ENCODE data around the gene NT5M.

The NT5M gene

DNA sequence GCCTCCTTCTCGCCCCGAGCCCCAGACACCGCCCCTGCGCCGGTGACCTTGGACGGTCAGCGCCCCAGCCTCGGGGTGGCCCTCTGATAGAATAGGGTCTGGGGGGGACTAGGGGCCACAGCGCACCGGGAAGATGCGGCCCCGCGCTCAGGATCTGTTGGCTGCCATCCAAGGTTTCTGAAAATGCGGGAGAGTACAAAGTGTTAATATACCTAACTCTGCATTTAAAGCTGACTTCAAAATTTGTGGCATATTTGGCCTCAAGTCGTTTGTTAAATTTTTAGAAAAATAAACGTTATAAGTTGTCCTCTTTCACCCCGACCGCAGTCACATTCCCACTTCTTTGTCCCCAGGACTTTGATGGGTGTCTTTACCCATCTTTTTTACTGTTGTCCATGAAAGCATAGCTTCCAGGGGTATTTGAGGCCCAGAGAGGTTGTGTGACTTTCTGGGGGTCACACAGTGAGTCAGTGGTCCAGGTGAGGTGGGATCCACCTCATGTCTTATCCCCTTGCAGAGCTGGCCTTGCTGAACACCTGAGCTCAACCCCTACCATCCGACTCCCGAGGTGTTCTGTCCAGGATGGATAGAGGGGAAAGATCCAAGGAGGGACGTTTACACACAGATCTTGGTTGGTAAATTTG is 796 bp downstream of the NT5M start:
- no peak for DNase-seq

DNA sequence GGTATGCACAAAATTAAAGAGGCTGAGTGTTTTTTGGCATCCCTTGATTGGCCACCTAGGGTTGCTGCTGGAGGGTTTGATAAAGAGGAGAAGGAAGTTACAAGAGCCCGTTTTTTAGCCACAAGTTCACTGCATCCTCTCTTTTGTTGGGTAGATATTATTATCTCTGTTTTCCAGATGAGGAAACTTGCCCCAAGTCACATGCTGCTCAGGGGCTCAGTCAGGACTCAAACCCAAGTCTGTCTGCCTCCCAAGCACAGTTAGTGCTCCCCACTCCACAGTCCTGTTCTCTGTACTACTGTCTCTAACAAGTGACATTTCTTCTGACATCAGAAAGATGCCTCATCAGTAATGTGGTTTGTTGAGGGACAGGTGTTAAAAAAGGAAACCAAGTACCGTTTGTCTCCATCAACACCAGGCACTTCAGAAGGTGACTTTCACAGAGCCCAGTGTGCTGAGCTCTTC is 1.4 kb downstream of the NT5M start:
- no peak for DNase-seq

DNA sequence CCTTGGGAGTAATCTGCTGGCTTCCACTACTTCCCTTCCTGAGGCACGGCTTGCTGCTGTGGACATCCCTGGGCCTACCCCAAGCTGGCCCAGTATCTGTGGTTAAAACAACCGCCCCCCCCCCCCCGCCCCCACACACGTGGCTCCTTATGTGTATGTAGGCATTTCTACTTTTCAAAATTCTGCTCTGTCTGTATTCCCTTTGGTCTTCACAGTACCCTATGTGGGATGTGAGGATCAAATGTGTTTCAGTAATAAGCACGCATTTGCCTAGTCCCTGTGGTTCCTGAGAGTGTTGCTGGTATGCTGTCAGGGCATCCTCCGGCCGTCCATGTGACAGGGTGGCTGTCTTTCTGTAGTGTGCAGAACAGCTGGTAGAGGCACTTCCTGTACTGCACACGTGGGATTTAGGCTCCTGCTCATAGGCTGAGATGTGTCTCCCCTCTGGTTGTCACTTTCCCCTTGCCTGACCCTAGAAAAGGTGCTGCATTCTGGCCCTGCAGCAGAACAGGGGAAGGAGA is 2.2 kb downstream of the NT5M start:
- no peak for DNase-seq

DNA sequence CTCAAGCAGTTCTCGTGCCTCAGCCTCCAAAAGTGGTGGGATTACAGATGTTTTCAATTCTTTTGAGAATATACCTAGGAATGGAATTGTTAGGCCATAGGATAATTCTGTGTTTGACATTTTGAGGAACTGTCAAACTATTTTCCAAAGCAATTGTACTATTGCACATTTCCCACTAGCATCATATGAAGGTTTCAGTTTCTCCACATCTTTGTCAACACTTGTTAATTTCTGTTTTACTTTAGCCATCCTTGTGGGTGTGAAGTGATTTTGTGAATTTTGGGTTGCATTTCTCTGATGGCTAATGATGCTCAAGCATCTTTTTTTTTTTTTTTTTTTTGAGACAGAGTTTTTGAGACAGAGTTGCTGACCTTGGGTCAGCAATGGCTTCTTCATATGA is 6.2 kb downstream of the NT5M start:
- DNase-seq = no peak

DNA sequence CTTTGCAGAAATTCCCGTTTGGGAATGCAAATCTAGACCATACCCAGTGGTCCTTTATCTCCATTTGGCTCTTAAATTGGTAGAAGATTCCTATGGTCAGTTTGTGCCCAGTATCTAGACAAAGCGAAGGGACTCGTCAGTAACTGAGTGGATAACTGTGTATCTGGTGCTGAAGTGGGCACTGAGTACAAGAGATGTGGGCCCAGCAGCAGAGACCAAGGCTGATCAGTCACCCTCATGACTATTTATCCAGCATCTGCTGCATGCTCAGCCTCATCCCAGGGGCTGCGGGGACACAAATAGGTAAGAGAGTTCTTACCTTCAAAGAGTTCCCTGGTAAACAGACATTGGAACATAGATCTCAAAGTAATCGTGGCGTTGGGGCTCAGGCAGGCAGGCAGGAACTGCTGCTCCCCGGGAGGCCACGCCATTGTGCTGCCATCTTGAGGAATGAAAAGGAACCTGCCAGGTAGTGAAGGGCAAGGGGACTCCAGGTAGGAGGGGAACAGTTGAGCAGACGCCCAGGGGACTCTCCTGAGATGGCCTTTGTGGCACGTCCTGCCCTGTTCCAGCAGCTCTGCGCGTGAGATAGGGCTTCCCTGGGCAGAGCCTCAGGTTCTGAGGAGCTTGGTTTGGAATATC is 10.3 kb downstream of the NT5M start:
- DNase-seq = peak; percentile 50

DNA sequence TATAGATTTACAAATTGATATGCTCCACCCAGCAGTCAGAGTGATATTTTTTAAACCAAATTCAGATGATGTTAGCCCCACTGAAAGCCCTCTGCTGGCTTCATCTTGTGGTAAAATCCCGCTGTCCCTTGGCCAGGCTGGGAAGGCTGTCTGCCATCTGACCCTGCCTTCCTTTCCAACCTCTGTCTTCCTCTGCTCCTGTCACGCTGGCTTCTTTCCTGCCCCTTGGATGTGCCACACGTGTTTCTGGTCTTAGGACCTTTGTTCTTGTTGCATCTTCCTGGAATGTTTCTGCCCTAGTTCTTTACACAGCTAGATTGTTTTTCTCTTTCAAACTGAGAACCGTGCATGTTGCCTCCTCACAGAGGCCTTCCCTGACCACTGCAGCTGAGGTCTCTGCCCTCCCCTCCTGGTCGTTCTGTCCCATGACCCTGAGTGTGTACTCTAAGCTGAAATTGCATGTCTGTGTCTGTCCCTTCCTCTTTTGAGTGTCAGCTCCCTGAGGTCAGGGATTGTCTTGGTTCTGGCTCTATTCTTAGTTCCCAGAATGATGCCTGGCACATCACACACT is 11.4 kb downstream of the NT5M start:
- DNase-seq = no peak

DNA sequence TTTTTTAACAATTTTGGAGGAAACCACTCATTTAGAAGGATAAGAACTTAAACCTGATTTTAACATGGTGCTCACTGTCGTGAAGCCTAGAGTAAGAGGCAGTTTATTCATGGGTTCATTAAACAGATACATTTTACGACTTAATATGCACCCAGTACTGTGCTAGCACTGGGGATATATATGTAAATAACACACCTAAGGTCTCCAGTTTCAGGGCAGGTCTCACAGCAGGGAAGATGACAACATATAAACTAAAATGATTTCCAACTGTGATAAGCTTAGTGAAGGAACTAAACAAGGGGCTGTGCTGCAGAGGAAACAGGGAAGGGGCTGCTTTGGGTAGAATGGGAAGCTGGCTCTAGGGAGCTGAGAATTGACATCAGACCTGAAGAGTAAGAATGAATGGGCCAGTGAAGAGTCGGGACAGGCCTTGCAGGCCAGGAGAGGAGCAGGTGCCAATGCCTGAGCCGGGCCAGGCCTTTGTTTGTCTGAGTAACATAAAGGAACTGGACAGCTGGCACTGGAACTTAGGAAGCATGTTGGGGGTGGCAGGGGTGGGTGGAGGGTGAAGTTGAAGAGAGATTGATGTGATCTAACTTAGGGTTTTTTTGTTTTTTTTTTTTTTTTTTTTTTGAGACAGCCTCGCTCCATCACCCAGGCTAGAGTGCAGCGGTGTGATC is 12.1 kb downstream of the NT5M start:
- peak; percentile 50 for DNase-seq

DNA sequence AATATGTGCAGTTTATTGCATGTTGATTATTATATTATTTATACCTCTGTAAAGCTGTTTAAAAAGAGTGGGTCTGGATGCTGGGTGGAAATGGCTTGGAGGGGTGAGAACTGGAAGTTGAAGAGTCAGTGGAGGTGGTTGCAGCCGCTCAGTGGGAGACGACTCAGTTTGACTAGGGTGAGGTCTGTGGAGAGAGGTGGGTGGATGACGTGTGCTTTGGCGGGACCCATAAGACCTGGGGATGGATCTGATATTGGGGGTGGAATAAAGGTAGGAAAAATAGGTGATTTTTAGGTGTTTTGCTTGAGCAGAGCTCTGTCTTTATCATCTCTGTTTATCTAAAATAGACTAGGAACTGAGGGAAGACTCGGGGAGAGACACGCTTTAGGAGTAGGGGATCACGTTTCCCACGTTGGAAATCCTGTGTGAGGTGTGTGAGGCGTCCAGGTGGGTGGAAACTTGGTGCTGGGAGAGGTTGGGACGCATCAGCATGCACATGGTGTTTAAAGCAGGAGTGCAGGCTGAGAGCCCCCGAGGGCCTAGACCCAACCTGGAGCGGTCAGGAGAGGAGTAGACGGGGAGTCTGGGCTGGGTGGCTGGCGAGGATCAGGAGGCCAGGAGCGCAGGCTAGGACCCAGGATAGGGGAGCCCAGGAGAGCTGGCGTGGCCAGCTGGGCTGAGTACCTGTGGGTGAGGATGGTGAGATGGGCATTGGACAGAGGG is 17.2 kb downstream of the NT5M start:
- no peak for DNase-seq

DNA sequence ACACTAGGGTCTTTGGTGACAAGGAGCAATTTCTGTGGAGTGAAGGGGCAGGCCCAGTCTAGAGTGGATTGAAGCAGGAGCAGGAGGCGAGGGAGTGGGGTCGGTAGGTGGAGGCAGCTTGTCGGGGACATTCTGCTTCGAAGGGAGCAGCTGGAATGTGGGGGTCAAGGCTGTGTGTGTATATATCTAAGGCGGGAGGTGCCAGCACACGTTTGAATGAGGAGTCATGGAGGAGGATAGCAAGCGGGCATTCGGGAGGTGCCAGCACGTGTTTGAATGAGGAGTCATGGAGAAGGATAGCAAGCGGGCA is 17.7 kb downstream of the NT5M start:
- no peak for DNase-seq

DNA sequence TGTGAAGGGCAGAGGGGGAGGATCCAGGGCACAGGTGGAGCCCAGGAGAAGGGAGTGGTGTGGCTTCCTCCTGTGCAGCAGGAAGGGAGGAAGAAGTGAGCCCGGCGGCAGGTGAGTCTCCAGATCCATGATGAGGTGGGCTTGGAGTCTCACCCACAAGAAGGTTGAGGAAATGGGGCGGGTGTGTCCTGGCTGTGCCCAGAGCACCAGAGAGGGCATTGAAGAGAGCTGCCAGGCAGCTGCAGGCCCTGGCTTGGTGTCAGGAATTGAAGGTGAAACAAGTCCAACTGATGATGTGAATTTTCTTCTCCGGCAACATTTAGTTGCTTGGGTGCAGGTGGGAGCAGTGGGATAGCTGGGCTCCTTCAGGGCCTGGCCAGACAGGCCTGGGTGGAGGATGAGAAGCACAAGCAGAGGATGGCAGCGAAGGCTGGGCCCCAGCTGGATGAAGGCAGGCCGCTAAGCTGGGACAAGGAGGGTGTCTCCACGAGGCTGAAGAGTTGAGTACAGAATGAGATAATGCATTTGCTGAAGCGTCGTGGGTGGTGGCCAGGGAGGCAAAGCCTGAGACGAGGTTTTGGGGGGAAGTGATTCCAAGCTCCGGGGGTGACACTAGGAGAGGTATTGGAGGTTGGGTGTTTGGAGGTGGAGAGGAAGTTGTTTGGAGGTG is 18.3 kb downstream of the NT5M start:
- no peak for DNase-seq

DNA sequence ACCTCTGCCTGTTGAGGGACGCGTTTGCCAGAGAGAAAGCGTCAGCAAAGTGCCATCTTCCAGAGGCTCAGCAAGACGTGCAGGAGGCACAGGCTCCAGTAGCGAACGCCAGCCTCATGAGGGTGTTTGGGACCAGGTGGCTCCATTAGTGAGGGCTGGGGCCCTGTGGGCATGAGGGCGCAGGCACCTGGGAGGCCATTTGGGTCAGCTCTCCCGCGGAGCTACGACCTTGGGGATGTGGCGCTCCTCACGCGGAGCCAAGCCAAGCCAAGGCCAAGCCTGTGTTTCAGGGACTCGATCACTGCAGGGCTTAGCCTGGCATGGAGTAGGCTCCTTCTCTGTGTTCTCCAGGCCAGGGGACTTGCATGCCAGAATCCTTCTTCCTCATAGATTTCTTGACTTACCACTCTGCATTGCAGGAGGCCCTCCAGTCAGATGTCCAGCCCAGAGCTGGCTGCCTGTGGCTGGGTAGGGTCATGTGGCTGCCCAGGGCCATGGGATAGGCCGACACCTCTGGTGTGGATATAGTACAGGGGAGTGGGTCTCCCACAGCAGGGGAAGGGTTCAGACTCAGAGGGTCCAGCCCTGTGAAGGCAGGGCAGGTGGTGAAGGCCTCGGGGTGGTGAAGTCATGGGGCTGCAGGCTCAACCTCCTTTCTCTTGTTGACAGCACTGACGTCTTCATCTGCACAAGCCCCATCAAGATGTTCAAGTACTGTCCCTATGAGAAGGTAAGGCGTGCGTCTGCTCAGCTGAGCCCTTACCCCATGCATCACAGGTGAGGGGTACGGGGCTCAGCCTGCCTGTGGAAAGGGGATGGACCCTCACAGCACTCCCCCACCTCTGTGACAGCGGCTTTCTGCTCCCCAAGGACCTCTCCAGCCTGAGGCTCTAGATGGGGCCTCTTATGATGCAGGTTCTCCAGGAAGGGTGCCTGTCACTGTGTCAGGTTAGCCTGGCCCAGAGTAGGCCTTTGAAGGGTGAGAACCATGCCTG is 19.6 kb downstream of the NT5M start:
- no peak for DNase-seq

DNA sequence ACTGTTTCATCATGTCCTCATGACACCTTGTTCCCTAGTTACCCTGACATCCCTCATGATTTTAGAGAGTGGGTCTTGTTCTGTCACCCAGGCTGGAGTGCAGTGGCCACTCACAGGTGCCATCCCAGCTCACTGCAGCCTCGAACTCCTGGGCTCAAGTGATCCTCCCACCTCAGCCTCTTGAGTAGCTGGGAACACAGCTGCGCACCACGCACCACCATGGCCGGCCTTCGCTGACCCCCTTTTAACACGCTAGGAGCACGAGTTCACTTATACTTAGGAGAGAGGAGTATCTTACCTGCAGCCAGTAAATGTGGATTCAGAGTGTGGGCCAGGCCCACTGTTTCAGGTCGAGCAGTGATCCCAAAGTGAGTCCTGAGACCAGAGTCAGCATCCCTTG is 21.4 kb downstream of the NT5M start:
- no peak for DNase-seq

DNA sequence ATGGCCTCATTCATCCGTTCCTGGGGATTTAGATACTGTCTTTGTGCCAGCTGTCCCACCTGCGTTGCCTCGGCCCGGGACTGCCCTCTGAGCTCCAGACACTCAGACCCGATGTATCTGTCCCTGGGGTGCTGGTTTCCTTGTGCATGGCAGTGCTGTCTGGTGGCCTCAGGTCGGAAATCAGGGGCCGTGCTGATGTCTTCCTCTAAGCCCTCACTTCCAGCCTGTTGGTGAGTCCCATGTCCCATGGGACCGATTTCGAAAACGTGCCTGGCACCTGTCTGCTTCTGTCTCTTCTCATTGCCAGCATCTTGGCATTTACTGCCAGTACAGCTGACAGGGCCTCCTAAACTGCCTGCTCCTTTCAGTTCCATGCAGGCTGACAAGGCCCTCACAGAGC is 22.1 kb downstream of the NT5M start:
- no peak for DNase-seq

DNA sequence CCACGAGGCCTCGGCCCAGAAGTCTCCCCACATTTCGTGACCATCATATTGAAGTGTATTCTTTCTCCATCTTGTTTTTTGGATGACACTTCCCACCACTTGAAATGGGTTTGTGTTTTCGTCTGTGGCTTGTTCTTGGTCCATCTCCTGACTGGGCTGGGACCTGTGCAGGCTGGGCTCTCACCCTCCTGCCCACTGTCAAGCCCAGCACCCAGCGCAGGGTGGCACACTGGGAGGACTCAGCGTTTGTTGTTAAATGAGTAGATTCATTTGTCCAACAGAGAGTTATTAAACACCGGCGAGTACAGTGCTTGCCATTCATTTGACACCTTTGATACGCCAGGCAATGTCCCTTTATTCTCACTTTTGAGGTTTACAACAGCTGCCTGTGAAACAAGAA is 22.6 kb downstream of the NT5M start:
- DNase-seq = no peak

DNA sequence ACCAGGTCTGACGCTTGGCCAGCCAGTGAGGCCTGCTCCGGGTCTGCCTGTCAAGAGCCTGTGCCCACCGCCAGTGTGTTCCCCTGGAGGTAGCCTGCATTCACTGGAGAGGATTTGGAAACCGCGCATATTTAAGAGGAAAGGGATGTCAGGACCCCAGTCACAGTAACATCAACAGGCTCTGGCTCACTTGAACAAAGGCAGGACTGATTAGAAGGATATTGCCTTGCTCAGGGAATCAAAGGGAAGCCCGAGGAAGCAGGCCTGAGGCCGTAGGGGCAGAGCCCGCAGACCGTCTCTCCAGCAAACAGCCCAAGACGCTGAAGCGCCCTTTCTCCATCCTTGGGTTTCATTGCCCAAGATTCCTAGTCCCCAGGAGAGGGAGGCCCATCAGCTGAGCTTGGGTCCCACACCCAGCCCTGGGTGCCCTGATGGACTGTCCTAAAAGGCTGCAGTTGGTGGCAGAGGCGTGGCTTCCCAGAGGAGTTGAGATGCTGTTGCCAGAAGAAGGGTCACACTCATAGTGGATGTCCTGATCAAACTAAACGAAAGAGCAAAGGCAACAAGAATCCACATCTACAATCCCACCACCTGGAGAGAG is 23.2 kb downstream of the NT5M start:
- DNase-seq = no peak

DNA sequence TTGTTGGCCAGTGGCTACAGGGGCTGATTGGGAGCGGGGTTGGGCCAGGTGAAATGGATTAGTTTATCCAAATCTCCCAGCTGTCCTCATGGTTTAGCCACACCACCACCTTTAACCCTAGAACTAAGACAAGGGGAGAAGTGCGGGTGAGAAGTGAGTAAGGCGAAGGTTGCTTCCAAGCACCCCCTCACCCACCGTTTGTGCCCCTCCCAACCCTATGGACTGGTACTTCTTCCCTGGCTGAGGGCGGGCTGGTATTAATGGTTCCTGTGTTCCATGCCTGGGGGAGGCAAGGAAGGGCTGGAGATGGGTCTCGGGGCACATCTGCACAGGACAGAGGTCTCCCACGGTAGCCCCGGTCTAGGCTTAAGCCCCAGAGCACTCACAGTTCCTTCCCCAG is 25.1 kb downstream of the NT5M start:
- DNase-seq = no peak

DNA sequence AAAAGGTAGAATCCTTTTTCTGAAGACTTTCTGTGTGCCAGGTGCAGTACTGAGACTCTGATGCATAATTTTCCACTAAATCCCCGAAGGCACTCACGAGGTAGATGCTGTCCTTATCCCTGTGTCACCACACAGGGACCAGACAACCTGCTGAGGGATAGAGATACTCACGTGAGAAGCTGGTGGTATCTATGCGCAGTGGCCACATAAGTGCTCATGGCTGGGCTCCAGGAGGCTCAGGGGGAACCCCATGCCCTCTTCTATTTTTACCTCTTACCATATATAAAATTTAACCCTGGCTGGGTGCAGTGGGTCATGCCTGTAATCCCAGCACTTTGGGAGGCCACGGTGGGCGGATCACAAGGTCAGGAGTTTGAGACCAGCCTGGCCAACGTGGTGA is 38.3 kb downstream of the NT5M start:
- no peak for DNase-seq

DNA sequence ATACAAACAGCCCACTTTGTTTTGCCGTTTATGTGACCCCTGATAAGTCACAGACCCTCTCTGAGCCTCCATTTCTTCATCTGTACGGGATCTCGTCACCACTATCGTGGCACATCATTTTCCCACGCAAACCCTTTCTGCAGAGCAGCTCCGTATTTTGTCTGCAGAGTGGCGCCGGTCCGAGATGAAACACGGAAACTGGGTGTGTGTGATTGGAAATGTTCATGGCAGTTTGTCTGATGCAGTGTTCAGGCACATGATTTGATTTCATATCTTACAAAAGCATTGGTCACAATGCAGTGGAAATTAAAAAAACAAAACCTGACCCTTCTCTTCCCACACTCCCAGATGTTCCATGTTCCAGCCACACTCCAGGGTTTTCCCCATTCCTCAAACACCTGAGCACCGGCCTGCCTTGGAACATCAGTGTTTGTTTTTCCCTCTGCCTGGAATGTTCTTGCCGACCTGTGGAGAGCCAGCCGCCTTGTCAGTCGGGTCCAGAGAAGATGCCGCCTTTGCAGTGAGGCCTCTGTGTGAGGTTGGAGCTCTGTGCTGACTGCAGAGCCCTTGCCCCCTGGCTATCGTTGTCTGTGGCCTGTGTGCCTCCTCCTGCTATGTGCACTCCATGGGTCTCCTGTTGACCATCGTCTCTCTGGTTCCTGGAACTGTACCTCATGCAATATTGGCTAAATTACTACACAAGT is 39.2 kb downstream of the NT5M start:
- DNase-seq = no peak

DNA sequence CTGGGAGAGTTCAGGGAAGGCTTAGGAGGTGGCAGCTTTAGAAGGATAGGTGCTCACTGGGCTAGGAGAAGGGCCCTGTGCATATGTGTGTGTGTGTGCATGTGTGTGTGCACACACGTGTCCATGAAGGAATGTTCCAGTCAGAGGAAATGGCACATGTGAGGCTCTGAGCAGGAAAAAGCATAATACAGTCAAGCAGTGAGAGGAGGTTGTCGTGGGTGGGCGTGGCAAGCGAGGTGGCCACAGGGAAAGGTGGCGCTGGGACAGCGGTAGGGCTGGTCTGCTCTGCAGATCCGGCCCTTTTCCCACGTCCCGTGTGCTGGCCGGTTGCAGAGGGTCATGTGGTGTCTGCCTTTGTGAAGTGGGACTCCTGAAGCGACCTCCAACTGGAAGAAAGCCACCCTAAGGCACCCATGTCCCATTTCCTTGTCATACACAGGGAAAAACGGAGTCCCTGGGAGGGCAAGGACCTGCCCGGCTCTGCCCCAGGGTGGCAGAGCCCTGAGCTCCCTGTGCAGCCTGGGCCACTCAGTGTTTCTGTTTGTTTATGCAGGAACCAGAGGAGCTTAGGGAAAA is 40.1 kb downstream of the NT5M start:
- DNase-seq = no peak

DNA sequence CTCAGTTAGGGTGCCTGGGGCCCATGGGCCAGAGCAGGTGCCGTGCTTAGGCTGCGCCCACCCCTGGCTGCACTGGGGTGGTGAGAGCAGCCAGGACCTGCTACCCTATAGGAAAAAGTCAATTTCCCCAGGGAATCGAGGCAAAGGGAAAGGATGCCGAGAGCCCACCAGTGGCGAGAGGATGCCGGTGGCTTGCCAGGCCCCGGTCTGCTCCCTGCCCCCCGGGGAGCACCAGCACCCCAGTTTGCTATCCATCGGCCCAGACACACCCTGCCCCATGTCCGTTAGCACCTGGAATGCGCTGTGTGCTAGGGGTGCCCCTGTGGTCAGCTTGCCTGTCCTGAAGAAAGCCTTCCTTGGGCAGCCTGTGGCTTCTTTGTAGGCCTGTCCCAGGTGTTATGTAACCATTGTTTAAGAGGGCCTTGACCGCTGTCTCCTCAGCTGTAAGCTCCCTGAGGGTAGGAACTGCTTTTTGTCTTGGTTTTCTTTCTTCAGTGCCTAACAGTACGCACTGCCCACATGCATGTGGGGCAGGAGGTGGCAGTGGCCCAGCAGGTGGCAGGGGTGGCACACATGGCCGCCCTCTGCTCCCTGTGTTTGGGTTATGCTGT is 40.8 kb downstream of the NT5M start:
- no peak for DNase-seq
